Peyer's patch (tissue), 4 donors: ENCODE measurements around the gene AQP7.

ENCODE experiments used
- POLR2A ChIP-seq, 2 donors: fragments of 450-650 bp; IDR thresholded peaks; one replicate each; pipeline ENCODE4 v1.5.1; 2017; ENCODE audit warnings: antibody characterized with exemption in 2 of 2, mild to moderate bottlenecking in 2 of 2, moderate library complexity in 2 of 2
- TF ChIP-seq, protein P1 (sequence below), 6 experiments: fragments of 450-650 bp in 4 of 6; fragments of 200-600 bp in 2 of 6; sonication (generic) in 1 of 6; IDR thresholded peaks; one replicate each; pipeline ENCODE4 v1.5.1; 2017 to 2019; ENCODE audit warnings: antibody characterized with exemption in 6 of 6, mild to moderate bottlenecking in 3 of 6, moderate library complexity in 1 of 6

DNA sequence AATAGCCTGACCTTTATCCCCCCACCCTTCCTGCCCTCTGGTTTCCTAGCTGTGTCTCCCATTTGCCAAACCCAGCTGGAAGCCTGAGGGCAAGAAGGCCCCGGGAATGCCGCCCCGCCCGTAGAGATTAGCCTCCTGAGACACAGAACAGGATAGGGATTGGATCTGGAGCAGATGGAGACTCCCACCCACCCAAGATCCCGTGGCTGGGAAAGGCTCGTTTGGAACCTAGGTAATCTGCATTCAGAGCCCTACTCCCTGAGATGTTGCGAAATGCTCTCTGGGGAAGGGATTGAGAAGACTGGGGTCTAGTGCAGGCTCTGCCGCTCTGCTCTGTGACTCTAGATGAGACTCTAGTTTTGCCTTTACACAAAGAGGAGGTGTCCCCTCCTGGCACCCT is 34.1 kb upstream of the AQP7 start:
- no peak for TF ChIP-seq POLR2A (IDR thresholded peaks at IDR 0.05)
- TF ChIP-seq, protein P1, sequence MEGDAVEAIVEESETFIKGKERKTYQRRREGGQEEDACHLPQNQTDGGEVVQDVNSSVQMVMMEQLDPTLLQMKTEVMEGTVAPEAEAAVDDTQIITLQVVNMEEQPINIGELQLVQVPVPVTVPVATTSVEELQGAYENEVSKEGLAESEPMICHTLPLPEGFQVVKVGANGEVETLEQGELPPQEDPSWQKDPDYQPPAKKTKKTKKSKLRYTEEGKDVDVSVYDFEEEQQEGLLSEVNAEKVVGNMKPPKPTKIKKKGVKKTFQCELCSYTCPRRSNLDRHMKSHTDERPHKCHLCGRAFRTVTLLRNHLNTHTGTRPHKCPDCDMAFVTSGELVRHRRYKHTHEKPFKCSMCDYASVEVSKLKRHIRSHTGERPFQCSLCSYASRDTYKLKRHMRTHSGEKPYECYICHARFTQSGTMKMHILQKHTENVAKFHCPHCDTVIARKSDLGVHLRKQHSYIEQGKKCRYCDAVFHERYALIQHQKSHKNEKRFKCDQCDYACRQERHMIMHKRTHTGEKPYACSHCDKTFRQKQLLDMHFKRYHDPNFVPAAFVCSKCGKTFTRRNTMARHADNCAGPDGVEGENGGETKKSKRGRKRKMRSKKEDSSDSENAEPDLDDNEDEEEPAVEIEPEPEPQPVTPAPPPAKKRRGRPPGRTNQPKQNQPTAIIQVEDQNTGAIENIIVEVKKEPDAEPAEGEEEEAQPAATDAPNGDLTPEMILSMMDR (IDR thresholded peaks at IDR 0.05) = no peak
